ENCODE measurements around the gene CTNS.

CTNS gene

GRCh38 chr17:3603119-3603869 lies 33.3 kb upstream of the CTNS start:
- peak in 1 of 2 experiments; percentile 7 for DNase-seq (ENCODE audit: low read depth in 1 of 2, low spot score in 1 of 2)

GRCh38 chr17:3603870-3604259 lies 32.7 kb upstream of the CTNS start:
- DNase-seq (ENCODE audit: low read depth in 1 of 2, low spot score in 1 of 2) = no peak
- in situ Hi-C loops (cut with HindIII; ENCODE audit: low pct_unique_long_range_greater_than_20kb, low sequenced_read_pairs) = no loop called here
- TF ChIP-seq JUND (IDR thresholded peaks at IDR 0.05; ENCODE audit: low read depth) = no peak

More at GRCh38 chr17:3603119-3603869, 33.3 kb upstream of the CTNS start:
- in situ Hi-C loops (cut with HindIII; ENCODE audit: low pct_unique_long_range_greater_than_20kb, low sequenced_read_pairs) = no loop called here
- no peak for TF ChIP-seq JUND (IDR thresholded peaks at IDR 0.05; ENCODE audit: low read depth)

- no peak for TF ChIP-seq JUND (IDR thresholded peaks at IDR 0.05; ENCODE audit: low read depth)
- DNase-seq (ENCODE audit: low read depth in 1 of 2, low spot score in 1 of 2) = no peak
- in situ Hi-C loops (cut with HindIII; ENCODE audit: low pct_unique_long_range_greater_than_20kb, low sequenced_read_pairs) = no loop called here
Measured at GRCh38 chr17:3609689-3610088, 26.9 kb upstream of the CTNS start.

GRCh38 chr17:3610523-3610922 lies 26.0 kb upstream of the CTNS start:
- in situ Hi-C loops (cut with HindIII; ENCODE audit: low pct_unique_long_range_greater_than_20kb, low sequenced_read_pairs) = no loop called here
- no peak for TF ChIP-seq JUND (IDR thresholded peaks at IDR 0.05; ENCODE audit: low read depth)
- DNase-seq (ENCODE audit: low read depth in 1 of 2, low spot score in 1 of 2) = no peak

- in situ Hi-C loops (cut with HindIII; ENCODE audit: low pct_unique_long_range_greater_than_20kb, low sequenced_read_pairs) = no loop called here
- no peak for DNase-seq (ENCODE audit: low read depth in 1 of 2, low spot score in 1 of 2)
- no peak for TF ChIP-seq JUND (IDR thresholded peaks at IDR 0.05; ENCODE audit: low read depth)
Measured at GRCh38 chr17:3613124-3613523, 23.4 kb upstream of the CTNS start.

GRCh38 chr17:3615160-3615870 lies 21.2 kb upstream of the CTNS start:
- in situ Hi-C loops (cut with HindIII; ENCODE audit: low pct_unique_long_range_greater_than_20kb, low sequenced_read_pairs) = no loop called here
- TF ChIP-seq JUND (IDR thresholded peaks at IDR 0.05; ENCODE audit: low read depth) = no peak
- no peak for DNase-seq (ENCODE audit: low read depth in 1 of 2, low spot score in 1 of 2)

- in situ Hi-C loops (cut with HindIII; ENCODE audit: low pct_unique_long_range_greater_than_20kb, low sequenced_read_pairs) = no loop called here
- no peak for TF ChIP-seq JUND (IDR thresholded peaks at IDR 0.05; ENCODE audit: low read depth)
- no peak for DNase-seq (ENCODE audit: low read depth in 1 of 2, low spot score in 1 of 2)
Measured at GRCh38 chr17:3621146-3621720, 15.3 kb upstream of the CTNS start.

GRCh38 chr17:3622977-3623594 lies 13.5 kb upstream of the CTNS start:
- no peak for DNase-seq (ENCODE audit: low read depth in 1 of 2, low spot score in 1 of 2)
- in situ Hi-C loops (cut with HindIII; ENCODE audit: low pct_unique_long_range_greater_than_20kb, low sequenced_read_pairs) = no loop called here
- no peak for TF ChIP-seq JUND (IDR thresholded peaks at IDR 0.05; ENCODE audit: low read depth)

- no peak for DNase-seq (ENCODE audit: low read depth in 1 of 2, low spot score in 1 of 2)
- TF ChIP-seq JUND (IDR thresholded peaks at IDR 0.05; ENCODE audit: low read depth) = no peak
- in situ Hi-C loops (cut with HindIII; ENCODE audit: low pct_unique_long_range_greater_than_20kb, low sequenced_read_pairs) = no loop called here
Measured at GRCh38 chr17:3626831-3627768, 9.5 kb upstream of the CTNS start.

GRCh38 chr17:3627769-3628167 lies 8.8 kb upstream of the CTNS start:
- in situ Hi-C loops (cut with HindIII; ENCODE audit: low pct_unique_long_range_greater_than_20kb, low sequenced_read_pairs) = no loop called here
- no peak for TF ChIP-seq JUND (IDR thresholded peaks at IDR 0.05; ENCODE audit: low read depth)
- DNase-seq (ENCODE audit: low read depth in 1 of 2, low spot score in 1 of 2) = no peak

- no peak for DNase-seq (ENCODE audit: low read depth in 1 of 2, low spot score in 1 of 2)
- no peak for TF ChIP-seq JUND (IDR thresholded peaks at IDR 0.05; ENCODE audit: low read depth)
- in situ Hi-C loops (cut with HindIII; ENCODE audit: low pct_unique_long_range_greater_than_20kb, low sequenced_read_pairs) = no loop called here
Measured at GRCh38 chr17:3630781-3631180, 5.8 kb upstream of the CTNS start.

- in situ Hi-C loops (cut with HindIII; ENCODE audit: low pct_unique_long_range_greater_than_20kb, low sequenced_read_pairs) = no loop called here
- TF ChIP-seq JUND (IDR thresholded peaks at IDR 0.05; ENCODE audit: low read depth) = no peak
- DNase-seq (ENCODE audit: low read depth in 1 of 2, low spot score in 1 of 2) = no peak
Measured at GRCh38 chr17:3632287-3632686, 4.3 kb upstream of the CTNS start.

All from T47D (cell line).